Erythroblast (primary cell): Measurements from ENCODE around the gene LINGO1.

Experiments
- GATA1 ChIP-seq: IDR thresholded peaks from 2 replicates; pipeline ENCODE4 v1.6.1; 2011; ENCODE audit warnings: low read depth, mild to moderate bottlenecking, control low read depth, low read length, moderate library complexity
- POLR2A ChIP-seq: IDR thresholded peaks from 2 replicates; pipeline ENCODE4 v1.6.1; 2011; ENCODE audit warnings: mild to moderate bottlenecking, low read length

DNA sequence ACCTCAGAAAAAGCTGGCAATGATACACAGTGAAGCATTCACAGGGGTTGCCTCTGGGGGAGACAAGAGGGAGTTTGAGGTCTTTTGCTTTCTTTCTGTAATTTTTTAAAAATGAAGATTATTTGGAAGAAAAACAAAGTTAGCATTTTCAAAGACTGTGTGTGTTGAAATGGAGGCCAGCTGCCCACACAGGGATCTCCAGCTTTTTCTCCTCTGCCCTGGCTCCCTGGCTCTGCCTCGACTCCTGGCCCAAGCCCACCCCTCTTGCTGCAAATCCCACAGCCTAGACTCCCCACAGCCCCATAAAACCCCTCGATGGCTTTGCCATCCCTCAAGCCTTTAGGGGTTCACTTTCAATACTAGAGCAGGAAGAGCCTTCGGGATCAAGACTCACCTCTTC lies 68.4 kb downstream of the LINGO1 start:
- TF ChIP-seq POLR2A (no peak), GATA1 (no peak)
